ENCODE data around the gene TRMT2B.
"Not testable (repeated sequence)": the region's sequence is repeated elsewhere in the genome, so short reads cannot be mapped to it uniquely, and the experiment has no call there.

Gene TRMT2B

GRCh38 chrX:101051549-101052302 lies at the start of gene TRMT2B:
TSS of gene TRMT2B (minus strand) at chrX:101052111. CDS start at chrX:101042289, 9,822 bp downstream.
- peak; percentile 86 for DNase-seq

- peak; percentile 93 for DNase-seq
These were observed 45.9 kb upstream of the TRMT2B start, which contains the start of gene CENPI for GRCh38 chrX:101097546-101098453. TSS of gene CENPI (plus strand) at chrX:101098204. CDS start at chrX:101101071, 2,867 bp downstream.

DNA sequence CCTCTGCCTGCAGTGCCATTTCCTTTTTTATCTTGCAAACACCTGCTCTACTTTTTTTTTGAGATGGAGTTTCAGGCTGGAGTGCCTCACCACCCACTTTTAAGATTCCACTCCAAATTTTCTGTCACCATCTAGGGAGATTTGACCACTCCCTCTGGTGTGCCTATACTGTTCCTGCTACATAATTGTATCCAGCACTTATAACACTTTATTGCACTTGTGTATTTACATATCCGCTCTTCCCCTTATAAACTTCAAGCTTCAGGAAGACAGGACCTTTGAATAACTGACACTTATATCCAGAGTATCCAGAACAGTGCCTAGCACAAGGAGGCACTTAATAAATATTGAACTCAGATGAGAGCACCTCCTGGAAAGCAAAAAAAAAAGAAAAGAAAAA lies 39.9 kb upstream of the TRMT2B start:
- no peak for DNase-seq

DNA sequence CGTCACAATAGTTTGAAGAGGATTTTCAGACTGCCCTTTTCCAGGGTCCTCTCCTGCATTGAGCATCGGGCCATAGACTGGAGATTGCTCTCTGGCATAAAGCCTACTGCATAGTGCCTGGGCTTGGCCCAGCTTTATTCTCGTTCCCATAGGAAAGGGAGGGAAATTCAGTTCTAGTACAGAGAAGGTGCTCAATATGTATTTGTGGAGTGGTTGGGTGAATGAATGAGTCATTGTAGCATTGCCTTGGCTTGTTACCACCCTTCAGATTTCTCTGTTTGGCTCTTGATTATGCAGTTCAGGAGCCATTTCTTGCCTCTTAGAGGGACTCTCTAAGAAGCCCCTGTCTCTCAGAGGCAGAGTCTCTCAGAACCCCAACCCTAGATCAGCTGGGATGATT lies 29.3 kb upstream of the TRMT2B start:
- DNase-seq, result no peak

DNA sequence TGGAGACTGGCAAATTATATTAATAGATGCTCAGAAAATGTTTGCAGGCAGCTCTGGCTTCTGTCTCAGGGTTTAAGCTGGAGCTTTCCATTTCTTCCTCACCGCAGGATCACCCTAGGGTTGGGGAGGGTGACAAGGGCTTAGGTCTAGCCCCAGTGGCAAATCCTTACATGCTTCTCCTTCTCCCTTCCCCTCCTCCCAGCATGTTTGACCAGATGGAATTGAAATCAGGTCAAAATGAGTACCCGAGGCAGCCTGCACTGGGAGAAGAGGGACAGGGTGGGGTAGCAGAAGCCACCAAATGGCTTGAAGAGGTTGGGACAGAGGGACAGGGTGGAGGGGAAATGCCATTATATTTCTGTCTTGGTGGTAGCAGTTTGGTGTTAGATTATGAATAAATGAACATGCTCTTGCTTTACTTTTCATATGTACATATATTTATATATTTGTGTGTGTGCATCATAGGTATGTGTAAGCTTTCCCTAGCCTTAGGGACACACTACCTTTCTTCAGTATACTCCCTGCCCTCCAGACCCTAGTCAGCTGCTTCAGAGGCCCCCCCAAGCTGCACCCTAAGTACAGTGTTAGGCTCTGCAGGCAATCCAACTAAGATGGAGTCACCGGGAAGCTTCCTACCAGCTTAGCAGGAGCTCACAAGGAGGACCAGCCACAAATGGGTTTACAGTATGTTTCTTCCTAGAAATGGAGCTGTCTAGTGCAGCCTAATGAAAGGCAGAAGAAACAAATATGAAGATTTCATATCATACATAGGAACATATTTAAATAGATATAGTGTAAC lies 28.6 kb upstream of the TRMT2B start:
- no peak for DNase-seq

DNA sequence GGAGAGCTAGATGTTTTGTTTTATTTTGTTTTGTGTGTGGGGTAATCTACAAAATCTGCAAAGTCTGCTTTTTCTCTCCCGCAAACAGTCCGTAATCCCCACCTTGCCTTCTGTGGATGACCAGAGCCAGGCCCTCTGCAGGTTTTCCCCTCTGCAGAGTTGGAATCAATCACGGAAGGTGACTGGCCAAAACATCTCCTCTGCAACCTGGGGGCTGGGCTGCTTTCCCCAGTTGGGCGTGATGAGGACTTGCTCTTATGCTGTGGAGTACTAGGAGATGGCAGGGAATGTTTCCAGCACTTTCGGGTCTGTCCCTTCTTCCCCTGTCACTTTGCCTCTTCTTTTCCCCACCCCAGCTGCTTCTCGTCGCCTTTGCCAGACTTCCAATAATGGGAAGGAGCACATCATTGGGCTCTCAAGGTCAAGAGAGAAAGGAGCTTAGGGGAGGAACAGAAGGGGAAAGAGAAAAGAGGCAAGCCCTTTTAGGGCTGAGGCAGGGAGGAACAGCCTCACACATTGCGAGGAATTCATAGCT lies 27.9 kb upstream of the TRMT2B start:
- DNase-seq, result no peak

- no peak for DNase-seq
These were observed 27.0 kb upstream of the TRMT2B start, which contains the start of gene TMEM35A for GRCh38 chrX:101078716-101079598. TSS of gene TMEM35A (plus strand) at chrX:101078879. CDS start at chrX:101079003, 124 bp downstream.

DNA sequence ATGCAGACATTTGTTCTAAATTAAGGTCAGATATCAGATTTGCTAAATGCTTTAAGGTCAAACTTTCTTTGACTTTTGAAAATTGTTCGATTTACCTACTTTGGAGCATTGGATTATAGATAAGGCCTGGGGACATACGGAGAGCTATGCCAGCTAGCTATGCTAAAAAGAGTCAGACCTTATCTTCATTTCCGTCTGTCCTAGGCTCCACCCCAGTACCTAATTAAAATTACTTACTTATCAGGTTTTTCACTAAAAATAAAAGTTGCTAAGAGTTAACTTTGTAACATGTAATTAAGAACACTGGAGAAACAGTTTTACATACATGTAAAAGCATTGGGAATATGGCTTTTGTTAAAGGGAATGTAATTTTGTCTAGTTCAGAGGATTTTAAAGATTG lies 19.7 kb upstream of the TRMT2B start:
- DNase-seq, result no peak

- no peak for DNase-seq
These were observed 10.3 kb upstream of the TRMT2B start for GRCh38 chrX:101062176-101062575.

- DNase-seq, result no peak
These were observed 5.3 kb upstream of the TRMT2B start for GRCh38 chrX:101057093-101057714.

GRCh38 chrX:101056551-101056950 lies 4.6 kb upstream of the TRMT2B start:
- not testable (repeated sequence) for DNase-seq

DNA sequence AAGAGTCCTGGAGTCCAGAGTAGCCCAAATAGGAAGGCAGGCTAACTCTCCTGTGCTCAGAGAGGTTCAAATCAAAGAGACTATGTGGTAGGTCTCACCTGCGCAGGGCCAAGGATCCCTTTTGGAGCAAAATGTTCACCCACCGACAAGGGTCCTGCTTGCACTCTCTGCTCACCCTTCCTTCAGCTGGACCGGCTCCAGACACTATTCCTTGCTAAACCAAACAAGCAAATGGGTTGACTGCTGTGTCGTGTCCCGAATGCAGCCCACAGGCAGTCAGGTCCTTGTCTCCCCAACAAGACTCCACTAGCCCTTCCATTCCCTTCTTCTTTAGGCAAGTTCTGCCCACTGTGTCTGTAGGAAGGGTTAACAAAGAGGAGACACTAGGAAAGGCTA lies 760 bp downstream of the TRMT2B start:
- no peak for DNase-seq

GRCh38 chrX:101040197-101040596 lies 11.7 kb downstream of the TRMT2B start:
- no peak for DNase-seq

DNA sequence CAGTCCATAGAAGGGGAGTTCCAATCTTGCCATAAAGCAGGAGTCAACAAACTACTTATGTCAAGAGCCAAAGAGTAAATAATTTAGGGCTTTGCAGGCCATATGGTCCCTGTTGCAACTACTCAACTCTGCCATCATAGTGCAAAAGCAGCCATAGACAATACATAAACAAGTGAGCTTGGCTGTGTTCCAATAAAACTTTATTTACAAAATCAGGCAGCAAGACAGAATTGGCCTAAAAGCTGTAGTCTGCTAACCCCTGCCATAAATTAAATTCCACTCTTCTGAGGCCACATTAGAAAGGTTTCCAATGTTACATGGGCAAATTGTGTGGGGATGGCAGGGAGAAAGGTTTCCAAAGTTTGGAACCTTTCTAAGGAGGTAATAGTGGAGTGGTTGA lies 14.7 kb downstream of the TRMT2B start:
- no peak for DNase-seq

DNA sequence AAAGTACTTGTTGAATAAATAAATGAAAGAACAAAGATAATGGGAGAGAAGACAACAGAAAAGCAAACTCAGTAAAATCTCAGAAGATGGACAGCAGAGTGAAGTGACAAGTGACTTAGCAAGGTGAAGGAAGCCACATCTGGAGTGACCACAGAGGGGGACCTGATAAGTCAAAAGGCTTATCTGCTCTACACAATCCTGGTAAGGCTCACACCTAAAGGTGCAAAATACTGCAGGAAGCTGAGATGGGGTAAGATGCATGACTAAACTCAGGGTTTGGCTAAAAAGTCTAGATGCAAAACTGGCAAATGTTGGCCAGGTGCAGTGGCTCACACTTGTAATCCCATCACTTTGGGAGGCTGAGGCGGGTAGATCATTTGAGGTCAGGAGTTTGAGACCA lies 22.2 kb downstream of the TRMT2B start:
- DNase-seq, result no peak

- DNase-seq, result no peak
These were observed 23.3 kb downstream of the TRMT2B start for GRCh38 chrX:101028562-101028961.

DNA sequence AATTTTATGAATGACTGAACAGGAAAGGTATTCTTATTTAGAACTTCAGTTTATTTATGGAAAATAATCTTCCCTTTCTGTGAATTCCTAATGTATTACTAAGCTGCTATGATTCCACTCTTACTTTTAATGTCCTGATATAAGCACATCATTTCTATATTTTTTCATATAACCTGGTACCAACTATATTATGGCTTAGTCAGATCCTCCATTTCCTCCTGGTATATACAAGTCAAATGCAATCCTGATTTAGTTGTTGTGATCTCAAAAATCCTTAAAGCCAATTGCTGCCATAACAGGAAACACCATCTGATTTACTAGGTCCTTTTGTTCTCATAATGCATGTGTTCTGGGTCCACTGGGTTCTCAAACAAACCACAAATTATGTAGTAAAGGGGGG lies 26.8 kb downstream of the TRMT2B start:
- DNase-seq, result no peak

DNA sequence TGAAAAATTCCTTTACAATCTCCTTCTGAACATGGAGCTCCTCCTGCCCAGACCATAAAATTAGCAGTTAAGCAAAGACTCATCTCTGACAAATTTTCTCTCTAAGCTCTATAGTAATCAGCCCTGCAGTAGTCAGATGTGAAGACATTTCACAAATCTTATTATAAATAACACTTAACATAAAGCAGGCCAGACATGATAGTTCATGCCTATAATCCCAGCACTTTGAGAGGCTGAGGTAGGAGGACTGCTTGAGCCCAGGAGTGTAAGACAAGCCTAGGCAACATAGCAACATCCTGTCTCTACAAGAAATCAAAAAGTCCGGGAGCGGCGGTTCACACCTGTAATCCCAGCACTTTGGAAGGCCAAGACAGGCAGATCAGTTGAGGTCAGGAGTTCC lies 29.9 kb downstream of the TRMT2B start:
- DNase-seq, result no peak

DNA sequence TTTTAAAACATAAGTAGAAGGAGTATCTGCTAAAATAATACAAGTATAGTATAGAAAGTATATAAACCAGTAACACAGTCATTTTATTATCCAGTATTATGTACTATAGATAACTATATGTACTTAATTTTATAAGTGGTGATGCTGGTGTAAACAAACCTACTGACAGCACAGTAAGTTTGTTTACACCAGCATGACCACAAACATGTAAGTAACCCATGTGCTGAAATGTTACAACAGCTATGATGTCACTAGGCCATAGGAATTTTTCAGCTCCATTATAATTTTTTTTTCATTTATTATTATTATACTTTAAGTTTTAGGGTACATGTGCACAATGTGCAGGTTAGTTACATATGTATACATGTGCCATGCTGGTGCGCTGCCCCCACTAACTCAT lies 39.9 kb downstream of the TRMT2B start:
- DNase-seq, result not testable (repeated sequence)

DNA sequence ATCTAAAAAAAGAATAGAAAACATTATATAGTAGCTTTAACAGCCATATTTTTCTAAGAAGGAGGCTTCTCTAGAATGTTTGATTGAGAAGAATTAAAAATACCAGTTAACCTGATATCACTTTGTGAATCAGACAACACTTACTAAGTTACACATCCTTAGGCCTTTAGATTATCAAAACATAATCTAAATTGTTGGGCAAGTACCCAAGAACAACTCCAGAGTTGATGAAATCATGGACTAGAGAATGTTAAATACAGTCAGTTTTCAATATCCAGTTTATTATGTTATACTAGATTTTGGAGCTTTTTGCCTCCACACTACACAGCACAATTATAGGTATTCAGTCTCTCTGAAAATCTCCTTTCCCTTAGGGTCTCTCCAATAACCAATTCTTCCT lies 42.8 kb downstream of the TRMT2B start:
- no peak for DNase-seq

DNA sequence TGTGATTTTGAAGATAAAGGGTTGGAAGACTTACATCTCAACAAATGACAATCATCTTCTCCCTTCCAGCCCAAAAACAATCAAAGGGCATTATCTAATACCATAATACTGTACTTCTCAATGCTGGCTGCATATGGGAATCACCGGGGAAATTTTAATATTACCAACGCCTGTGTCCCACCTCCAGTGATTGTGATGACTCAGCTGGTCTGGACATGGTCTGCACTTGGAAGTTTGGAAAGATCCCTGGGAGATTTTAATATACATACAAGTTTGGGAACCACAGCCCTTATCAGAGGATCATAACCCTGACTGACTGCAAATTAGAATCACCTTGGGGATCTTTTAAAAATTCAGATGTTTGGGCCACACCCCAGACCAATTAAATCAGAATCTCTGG lies 52.5 kb downstream of the TRMT2B start:
- no peak for DNase-seq

All from stimulated activated CD4-positive, alpha-beta T cell treated with anti-CD3 and anti-CD28 coated beads, Interleukin-15, amount 100 ng/mL, for 24 hours (primary cell).